HT1080 (cell line): ENCODE measurements around the gene ZNF268. TPM values are rescaled to one million over a fixed set of nuclear protein-coding genes. Genes with fewer than 3 reads are reported as not detected.
"Not testable (repeated sequence)": the region's sequence is repeated elsewhere in the genome, so short reads cannot be mapped to it uniquely, and the experiment has no call there.

ENCODE experiments used
- DNase-seq: peaks from one replicate; pipeline ENCODE4 v3.0.0-alpha.2; 2015; ENCODE audit warnings: low read depth
- small RNA-seq: library from RNA; depleted of rRNA; stranded (forward); fragments of <200 nt; gene quantifications from one replicate; pipeline ENCODE3, GENCODE V24; 2014
- total RNA-seq: library from RNA; depleted of rRNA; stranded (reverse); fragments of >200 nt; shearing (Covaris generic); gene quantifications from 2 replicates; pipeline ENCODE4 v1.2.3, GENCODE V29; 2014; rRNA removed

The ZNF268 gene
- total RNA-seq, 1 experiment from 2014 or later = 33.3 TPM

DNA sequence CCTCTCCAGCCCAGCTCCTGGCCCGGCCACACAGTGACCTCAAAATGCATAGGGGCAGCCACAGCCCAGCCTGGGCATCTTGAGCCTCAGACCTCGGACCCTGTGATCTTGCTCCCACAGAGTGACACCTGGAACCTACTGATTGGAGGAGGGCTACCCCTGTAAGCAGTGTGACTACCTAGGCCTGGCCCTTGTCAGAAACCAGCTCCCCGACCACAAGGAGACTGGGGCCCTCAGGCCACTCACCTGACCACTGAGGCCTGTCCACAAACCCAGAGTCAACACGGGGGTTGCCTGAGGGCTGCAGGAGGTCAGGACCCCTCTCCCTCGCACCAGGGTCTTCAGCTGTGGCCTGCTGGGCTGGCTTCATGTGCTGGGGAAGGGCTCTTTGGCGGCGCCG, 45.4 kb downstream of the ZNF268 start:
- DNase-seq = no peak

DNA sequence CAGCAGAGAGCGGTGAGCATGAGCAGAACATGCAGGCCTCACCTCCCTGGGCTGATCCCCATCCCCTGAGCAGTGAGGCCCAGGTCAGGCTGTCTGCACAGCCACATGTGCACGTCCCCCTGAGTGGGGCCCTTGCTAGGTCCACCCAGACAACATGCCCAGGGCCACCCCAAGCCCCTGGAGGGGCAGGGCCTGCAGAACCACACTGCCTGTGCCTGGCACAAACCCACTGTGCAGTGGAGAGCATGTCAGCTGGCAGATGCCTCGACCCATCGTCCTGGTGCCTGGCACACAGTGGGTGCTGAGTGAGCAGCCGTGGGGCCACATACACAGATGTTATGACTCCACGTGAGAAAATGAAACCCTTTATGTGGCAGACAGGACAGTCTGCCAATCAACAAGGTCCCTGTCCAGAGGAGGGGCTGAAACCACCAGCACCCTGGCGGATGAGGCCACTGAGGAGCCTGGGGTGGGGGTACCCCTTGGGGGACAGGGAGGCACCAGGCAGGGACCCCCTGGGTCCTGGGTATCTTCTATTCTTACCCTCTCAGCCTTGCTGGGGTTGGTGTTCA, 46.1 kb downstream of the ZNF268 start:
- DNase-seq = no peak

DNA sequence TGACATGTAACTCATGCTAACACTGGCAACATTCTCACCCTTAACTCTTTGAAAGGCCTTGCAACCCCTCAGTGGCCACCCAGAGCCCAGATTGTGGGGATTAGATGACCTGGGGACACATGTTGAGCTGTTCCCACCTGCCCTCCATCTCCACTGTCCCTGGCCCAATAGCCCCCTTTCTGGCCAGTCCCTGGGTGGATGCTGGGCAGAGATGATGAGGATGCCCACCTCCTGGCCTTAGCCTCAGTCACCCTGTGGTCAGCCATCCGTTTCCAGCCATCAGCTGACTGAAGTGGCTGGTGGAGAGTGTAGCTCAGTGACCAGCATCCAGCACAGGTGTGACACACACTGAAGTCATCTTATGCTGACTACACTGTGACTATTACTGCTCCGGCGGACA, 49.7 kb downstream of the ZNF268 start:
- peak; percentile 4 for DNase-seq

DNA sequence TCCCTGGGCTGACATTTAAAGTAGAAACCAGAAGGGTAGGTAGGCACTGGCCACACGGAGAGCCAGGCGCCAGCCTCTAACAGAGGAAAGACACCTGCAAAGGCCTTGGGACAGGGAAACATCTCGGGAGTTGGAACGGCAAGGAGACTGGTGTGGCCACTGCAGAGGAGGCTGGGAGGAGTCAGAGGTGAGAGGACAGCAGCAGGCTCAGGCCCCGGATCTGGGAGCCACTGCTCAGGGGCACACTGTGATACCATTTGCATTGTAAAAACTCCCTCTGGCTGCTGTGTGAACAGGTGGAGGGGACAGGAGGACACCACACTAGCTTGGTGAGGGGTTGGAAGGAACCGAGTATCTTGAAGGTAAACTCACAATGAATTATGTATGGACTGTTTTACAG, 51.7 kb downstream of the ZNF268 start:
- no peak for DNase-seq

DNA sequence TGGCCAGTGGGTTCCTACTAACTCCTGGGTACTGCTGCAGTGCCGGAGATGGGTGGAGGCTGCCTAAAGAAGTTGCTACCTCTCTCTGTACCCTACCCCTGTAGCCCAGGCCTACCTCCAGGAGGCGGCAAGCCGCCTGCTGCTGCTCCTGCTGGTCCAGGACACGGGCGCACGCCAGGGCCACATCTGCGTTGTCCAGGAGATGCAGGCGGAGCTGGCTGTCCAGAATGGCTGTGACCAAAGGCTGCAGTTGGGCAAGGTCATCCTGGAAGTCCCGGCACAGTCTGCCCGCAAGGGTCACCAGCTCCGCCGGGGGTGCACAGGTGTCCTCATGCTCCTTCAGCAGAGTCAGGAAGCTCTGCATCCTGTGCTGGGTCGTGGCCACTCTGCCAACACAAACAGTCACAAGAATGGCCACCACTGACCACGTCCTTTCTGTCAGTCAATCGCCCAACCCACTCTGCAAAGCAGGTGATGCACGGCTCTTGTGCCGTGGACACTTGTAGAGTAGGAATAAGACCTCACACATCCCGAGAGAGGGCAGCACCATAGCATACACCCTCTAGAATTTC, 52.8 kb downstream of the ZNF268 start:
- DNase-seq = no peak

DNA sequence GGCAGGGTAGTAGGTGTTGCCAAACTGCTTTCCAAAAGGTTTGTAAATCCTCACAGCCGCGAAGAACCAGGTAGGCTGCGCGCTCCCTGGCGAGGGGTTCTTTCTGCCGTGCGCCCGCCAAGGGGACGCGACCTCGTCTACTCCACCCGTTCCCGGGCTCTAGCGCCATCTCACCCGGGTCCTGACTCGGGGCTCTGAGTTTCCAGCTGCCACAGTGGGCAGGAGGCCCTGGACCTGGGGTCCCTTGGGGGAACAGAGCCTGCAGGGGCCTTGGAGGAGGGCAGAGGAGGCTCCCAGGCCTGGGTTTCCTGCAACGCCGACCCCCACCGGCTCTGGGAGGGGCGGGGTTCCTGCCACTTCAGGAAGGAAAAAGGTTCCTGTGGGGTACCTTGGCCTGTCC, 53.7 kb downstream of the ZNF268 start:
- no peak for DNase-seq

DNA sequence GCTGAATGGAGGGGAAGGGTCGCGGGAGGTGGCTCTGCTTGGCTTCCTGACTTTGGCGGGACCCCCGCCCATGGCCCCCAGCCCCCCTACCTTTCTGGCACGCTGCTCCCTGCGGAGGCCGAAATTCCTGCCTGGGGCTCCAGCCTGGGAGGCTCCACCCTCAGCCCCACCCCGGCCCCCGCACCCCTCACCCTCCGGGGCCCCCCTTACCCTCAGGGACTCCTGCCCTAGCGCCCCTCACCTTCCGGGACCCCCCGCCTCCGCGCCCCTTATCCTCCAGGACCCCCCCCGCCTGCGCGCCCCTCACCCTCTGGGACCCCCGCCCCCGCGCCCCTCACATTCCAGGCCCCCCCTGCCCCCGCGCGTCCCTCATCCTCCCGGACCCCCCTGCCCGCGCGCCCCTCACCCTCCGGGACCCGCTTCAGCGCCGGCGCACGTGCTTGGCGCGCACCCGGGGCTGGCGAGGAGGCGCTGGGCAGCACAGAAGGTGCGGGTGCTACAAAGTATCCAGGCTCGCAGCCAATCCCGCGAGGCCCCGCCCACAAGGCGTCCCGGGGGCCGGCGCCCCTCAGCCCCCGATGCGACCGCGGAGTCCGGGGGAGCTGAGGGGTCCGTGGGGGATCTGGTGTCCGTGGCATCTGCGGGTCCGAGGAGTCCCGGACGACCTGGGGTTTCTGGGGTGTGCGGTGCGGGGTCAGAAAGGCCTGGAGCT, 54.3 kb downstream of the ZNF268 start, which contains the start of gene ANHX:
Gene ANHX (minus strand): TSS at position 477 of the 712 bp plus-strand sequence. CDS start 1,521 bp downstream, outside the sequence.
- no peak for DNase-seq

DNA sequence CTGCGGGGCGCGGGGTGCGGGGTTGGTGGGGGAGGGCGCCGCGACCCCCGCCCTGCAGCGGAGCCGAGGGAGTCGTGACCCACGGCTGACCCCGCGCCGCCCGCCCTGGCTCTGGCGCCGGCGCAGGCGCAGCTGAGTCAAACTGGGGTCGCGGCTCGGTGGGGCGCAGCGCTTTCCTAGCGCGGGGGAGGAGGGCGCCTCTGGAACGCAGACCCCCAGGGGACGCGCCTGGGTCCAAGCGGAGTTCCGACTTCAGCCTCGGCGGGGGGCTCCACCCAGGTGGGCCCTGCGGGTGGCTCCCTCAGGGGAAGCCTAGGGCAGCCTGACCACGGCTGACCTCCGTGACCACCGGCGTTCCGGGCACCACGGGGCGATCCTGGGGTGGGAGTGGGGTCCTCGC, 54.8 kb downstream of the ZNF268 start:
- DNase-seq = no peak

DNA sequence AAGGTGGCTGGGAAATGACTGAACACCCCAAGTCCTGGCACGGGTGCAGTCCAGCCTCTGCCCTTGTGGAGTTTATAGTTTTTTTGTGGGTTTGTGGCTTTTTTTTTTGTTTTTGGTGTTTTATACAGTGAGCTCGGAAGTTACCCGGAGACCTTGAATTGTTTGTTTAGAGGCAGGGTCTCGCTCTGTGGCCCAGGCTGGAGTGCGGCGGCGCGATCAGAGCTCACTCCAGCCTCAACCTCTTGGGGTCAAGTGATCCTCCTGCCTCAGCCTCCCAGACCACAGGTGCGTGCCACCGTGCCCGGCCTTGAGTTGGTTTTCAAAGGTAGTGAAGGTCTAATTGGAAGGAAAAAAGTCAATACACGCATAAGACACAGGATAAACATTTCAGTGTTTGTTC, 55.3 kb downstream of the ZNF268 start:
- DNase-seq = no peak

DNA sequence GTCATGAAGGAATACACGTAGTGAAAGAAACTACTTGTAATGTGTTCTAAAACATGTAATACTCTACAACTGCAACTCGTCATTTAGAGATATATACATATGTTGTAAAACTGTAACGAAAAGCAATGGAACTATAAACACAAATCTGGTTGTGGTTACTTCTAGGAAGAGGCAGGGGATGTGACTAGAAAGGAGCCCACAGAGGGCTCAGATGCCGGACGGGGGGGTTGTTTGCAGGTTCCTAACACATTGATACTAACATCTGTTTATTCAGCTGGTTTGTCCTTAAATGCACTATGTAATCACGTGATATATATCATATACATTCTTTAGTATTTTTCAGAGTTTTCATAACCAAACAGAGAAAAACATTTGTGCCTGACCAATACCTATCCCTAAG, 70.4 kb downstream of the ZNF268 start:
- DNase-seq = no peak

DNA sequence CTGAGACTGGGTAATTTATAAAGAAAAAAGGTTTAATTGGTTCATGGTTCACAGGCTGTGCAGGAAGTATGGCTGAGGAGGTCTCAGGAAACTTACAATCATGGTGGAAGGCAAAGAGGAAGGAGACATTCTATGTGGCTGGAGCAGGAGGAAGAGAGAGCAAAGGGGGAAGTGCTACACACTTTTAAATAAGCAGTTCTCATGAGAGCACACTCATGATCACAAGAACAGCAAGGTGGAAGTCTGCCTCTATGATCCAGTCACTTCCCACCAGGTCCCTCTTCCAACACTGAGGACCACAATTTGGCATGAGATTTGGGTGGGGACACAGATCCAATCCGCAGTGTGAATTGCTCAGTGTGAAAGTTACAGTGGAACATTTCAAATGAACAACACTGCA, 74.5 kb downstream of the ZNF268 start:
- not testable (repeated sequence) for DNase-seq

DNA sequence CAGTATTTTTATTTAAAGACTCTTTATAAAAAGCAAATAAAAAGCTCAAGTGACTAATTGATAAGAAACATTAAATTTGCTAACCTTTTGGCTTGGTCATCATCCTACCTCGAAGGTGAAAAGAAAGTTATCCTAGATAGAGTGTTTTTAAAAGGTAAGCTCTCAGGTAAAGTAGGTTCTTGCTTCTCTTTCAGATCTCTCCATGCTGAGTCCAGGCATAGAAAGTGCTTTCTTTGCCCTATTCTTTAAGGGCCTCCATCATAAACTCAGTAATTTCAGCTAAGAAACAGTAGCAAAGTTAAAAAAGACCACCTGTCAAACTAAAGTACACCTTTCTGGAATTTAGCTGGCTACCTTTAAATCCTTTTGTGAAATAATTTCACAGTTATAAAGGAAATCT, 75.0 kb downstream of the ZNF268 start:
- no peak for DNase-seq

DNA sequence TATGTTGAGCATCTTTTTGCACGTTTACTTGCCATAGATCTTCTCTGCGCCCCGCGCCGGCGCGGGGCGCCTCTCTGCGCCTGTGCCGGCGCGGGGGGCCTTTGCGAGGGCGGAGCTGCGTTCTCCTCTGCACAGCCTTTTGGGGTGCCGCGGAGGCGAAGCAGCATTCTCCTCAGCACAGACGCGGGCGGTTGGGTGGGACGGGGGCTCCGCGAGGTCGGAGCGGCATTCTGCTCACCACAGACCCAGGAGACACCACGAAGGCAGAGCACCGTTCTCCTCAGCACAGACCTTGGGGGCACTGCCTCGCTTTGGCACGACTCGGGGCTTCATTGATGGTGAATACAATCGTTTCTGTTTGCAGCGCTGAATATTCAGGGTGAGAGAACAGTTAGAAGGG, 82.9 kb downstream of the ZNF268 start:
- no peak for DNase-seq

Small RNAs within 50 kb of the gene (small RNA-seq; reads per million reads assigned to genes)
- gene RF00019 (not detected), gene RNU6-717P (not detected)

Other genes with a start within 250 kb of the ZNF268 start
- 4.4 and 5.5 TPM in 2 replicates for gene ZNF605, start 225.2 kb upstream of the ZNF268 start, total RNA-seq
- 11.7 and 12.8 TPM in 2 replicates for gene ZNF26, start 195.1 kb upstream of the ZNF268 start, total RNA-seq
- gene ZNF84, start 144.0 kb upstream of the ZNF268 start, total RNA-seq = 13.4 and 14.3 TPM in 2 replicates
- 14.9 and 15.2 TPM in 2 replicates for gene ZNF140, start 100.6 kb upstream of the ZNF268 start, total RNA-seq
- 0.30 and 0.37 TPM in 2 replicates for gene ZNF891, start 51.2 kb upstream of the ZNF268 start, total RNA-seq
- 0.50 and 0.59 TPM in 2 replicates for gene ZNF10, start 50.9 kb upstream of the ZNF268 start, total RNA-seq
- not detected in 2 replicates for gene ANHX, start 54.4 kb downstream of the ZNF268 start, total RNA-seq